GM12874 (cell line): ENCODE data around the gene GABRG3.

Source experiments
- CTCF ChIP-seq: IDR thresholded peaks from 2 replicates; pipeline ENCODE4 v1.5.1; 2011; ENCODE audit warnings: low read depth, mild to moderate bottlenecking, control low read depth, low read length, moderate library complexity; ENCODE audit not compliant: insufficient read depth

Gene GABRG3

DNA sequence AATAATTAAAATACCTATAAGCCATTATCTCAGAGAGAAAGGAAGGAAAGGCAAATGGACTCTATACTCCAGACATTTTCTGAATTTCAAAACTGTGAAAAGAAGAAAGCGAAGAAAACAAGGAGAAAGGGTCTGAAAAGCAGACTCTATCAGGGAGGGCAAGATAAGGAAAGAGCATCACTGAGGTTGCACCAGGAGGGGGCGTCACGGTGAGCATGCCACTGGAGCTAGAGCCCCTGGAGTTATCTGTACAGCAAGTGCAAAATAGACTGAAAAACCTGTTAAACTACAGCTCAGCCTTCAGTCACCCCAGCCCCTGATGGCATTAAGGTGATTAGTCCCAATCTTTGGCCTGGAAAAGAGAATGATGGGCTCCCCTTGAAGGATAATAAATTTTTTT is 514.3 kb downstream of the GABRG3 start:
- TF ChIP-seq CTCF, result no peak

GRCh38 chr15:27486051-27486450 is 515.1 kb downstream of the GABRG3 start:
- no peak for TF ChIP-seq CTCF

DNA sequence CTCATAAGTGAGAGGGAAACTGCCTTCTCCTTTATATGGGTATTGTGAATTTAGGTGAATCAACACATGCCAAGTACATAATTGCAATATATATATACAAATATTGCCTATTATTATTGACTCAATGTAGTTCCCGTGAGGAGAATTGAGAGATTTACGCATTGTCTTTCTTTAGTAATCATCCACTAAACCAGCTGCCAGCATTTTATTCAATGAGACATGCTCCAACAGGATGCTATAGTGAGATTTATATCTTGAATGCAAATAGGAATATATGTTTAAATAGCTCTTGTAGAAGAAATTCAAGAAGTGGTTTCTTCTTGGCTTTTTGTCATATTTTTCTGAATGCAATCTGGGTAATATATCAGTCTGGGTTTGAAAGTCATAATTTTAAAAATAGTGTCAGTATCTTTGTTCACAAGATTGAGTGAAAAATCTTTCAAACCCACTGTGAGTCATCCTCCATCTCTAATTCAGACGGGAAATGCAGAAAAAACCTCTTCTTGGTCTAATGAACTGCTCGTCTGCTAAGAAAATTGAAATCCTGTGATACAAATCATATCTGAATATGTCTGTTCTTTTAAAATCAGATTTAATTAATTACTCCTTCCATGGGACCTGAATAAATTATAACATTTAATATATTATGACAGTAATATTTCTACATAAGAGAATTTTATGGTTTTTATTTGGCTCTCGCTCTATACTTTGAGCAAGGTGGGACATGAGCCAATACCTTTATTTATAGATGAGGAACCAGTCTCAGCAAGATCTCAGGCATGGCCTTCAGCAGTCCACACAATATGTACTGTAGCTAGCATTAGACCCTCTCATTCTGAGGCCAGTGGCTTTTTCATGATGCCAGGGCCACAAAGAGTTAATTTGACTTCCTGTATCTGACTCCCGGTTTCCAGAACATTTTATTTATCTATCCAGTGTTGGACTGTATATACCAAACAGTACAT is 516.0 kb downstream of the GABRG3 start:
- TF ChIP-seq CTCF, result no peak

DNA sequence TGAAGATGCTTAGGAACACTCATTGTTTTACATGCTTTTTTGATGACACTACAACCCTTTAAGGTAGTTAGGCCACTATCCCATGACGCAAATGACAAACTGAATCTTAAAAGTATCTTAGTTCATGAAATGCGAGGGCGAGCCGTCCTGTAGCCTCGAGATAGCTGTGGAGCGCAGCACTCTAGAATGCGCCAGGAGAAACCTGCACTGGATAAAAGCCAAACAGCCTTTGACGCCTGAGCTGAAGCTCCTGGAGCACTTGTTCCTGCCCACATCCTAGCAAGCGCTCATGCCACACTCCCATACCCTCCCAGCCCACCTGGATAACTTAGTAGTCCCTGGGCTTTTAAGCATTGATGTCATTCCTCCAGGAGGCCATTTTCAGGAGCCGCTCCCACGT is 516.9 kb downstream of the GABRG3 start:
- TF ChIP-seq CTCF, result no peak

DNA sequence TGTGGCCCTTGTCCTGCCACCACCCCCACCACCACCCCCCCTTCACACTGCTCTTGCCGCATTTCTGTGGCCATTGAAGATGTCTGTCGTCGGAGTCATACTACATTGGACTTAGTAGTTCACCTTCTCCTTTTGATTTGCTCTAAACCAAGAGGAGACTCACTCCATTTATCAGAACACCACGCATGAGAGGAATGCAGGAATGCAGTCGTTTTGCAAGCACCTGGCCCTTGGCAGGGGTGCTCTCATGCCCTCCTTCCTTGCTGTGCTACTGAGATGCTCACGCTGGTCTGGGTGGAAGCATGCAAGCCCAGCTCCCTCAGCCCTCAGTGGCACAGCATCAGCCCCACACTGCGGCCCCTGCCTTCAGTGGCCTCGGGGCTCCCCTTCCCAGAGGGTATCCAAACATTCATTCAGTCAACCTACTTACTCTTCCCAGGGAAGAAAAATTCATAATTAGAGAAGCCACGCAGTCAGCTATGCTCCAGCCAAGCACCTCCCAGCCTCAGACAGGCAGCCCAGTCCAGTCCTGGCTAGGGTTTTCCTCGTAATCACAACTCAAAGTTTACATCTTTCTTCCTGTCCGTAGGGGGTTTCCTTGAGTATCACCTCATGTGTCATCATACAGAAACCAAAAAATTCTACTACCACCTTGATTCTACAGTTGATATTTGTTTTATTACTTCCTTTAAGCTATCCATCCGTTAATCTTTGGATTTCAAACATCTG is 520.0 kb downstream of the GABRG3 start:
- TF ChIP-seq CTCF, result no peak

DNA sequence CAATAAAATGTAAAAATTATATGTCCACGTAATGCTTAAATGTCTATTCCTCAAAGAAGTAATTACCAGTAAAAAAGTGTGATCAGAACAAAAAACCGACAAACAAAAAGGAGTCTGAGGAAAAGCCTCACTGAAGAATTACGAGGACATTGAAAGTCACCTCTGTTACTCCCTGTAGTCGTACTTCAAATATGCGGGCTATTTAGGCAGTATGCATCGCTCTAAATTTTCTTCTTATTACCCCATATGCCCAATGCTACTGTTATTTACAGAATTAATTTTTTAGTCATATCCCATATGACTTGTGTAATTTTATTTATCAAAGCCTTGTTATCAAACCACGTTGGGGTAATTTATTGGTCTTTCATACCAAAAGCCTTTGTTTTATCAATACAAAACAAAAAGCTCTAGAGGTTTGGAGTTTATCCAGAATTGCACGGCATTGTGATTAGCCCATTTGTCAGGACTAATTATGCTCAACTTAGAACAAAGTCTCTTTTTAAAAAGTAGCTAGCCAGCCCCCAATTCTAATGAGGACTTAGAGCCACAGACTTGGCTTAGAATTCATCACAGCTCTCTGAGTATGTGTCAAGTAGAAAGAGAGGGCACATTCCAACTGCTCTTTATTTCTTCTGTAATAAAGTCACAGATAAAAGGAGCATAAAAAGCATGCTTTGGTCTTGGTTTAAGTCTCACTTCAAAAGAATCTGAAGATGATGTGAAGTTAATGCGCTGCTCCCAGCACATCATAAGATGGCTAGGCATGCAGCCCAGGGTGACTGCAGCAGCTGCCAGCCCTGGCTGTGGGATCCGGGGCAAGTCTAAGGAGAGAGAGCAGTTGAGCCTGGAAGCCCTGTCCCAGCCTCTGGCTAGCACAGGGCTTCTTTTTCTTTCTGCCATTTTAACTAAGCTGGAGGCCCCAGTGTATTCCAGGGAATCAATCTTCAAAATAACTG is 521.0 kb downstream of the GABRG3 start:
- no peak for TF ChIP-seq CTCF

DNA sequence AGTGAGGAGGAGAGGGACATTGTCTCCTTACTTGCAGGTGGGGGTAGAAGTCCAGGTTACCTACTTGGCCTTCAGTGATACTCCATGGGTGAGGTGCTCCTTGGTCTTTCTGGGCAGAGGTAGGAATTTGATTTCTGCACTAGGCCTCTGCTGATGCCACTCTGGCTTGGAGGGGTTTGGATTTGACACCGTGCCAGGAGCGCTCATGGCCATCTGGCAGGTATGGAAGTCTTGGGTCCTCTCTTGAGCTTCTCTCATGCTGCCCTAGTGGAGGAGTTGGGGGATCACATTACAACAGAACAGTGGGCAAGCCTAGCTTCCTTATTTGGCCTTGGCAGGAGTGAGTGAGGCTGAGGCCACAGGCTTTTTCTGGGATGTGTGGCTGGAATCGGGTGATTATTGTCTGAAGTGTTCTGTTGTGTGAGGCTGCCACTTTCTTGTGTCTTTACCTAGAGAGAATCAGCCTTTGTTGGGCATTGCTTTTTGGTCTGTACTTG is 525.0 kb downstream of the GABRG3 start:
- TF ChIP-seq CTCF, result no peak
